KOPT-K1 (cell line): ENCODE results near the gene USF1.
"Not testable (repeated sequence)": the region's sequence is repeated elsewhere in the genome, so short reads cannot be mapped to it uniquely, and the experiment has no call there.

ENCODE experiments used
- H3K27ac ChIP-seq: fragments of 200-600 bp; sonication (generic); 2 replicates; pipeline ENCODE4 v1.5.1; 2016; ENCODE audit warnings: antibody characterized with exemption, mild to moderate bottlenecking, low read depth, low read length; ENCODE audit not compliant: poor library complexity, severe bottlenecking
- H3K36me3 ChIP-seq: fragments of 200-600 bp; sonication (generic); 2 replicates; pipeline ENCODE4 v1.5.1; 2017; ENCODE audit warnings: antibody characterized with exemption, mild to moderate bottlenecking, low read length, moderate library complexity; ENCODE audit not compliant: insufficient read depth
- H3K9me3 ChIP-seq: fragments of 200-600 bp; sonication (generic); 2 replicates; pipeline ENCODE4 v1.5.1; 2017; ENCODE audit warnings: antibody characterized with exemption, low read length, mild to moderate bottlenecking; ENCODE audit not compliant: insufficient read depth, poor library complexity, severe bottlenecking

The USF1 gene

GRCh38 chr1:161001525-161001924 is 44.3 kb downstream of the USF1 start:
- no peak overlapping the region for H3K27ac ChIP-seq
- H3K9me3 ChIP-seq = no peaks in the 10 kb centered on the region
- H3K36me3 ChIP-seq = no peaks in the 10 kb centered on the region

DNA sequence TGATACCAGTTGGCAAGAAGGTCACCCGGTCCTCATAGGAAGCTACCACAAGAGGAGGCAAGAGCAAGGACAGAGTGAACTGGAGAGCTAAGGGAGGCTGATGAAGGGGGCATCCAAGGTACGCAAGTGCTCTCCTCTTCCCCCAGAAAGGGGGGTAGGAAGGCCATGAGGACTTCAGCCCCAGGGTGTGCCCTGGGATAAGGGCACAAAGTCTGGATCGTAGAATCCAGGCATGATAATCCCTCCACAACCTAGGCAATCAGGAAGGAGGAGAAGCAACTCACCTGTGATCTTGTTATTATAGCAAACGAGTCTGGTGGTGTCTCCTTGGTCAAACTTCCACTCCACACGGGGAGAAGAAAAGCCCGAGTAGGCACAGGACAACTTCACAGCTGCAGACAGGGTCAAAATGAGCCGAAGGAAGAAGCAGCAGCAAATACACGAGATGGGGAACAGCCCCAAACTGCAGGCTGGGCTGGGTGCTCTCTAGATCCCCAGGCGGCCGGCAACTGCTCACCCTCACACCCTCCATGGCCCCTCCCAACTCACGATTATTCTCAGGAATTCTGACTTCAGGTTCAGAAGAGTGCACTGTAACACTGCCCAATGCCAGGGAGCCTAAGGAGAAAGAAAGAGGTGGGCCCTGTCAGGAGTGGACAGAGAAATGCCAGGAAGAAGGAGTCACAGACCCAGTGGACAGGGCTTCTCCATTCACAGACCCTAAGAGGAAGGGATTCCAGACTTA is 44.9 kb downstream of the USF1 start:
- no peaks in the 10 kb centered on the region for H3K36me3 ChIP-seq
- H3K27ac ChIP-seq = no peak overlapping the region
- H3K9me3 ChIP-seq = no peaks in the 10 kb centered on the region

GRCh38 chr1:160999376-160999775 is 46.4 kb downstream of the USF1 start:
- no peaks in the 10 kb centered on the region for H3K9me3 ChIP-seq
- H3K36me3 ChIP-seq = no peaks in the 10 kb centered on the region
- no peak overlapping the region for H3K27ac ChIP-seq

GRCh38 chr1:160997323-160998038 is 48.3 kb downstream of the USF1 start:
- H3K27ac ChIP-seq = no peak overlapping the region
- H3K36me3 ChIP-seq = no peaks in the 10 kb centered on the region
- no peaks in the 10 kb centered on the region for H3K9me3 ChIP-seq

DNA sequence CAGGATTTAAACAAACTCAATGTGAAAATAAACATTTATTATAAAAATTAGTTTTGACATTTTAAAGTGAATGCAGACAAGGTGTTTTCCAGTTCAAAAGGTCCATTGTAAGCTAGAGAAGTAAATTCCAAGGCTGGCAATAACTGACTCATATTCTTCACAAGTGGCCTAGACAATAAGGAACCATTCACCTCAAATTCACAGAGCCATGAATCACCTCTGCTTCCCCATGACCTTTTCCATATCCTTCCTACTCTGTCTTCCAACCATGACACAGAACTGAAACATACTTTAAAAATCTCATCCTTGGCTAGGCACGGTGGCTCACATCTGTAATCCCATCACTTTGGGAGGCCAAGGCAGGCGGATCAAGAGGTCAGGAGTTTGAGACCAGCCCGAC is 49.6 kb downstream of the USF1 start:
- no peaks in the 10 kb centered on the region for H3K36me3 ChIP-seq
- H3K27ac ChIP-seq = no peak overlapping the region
- no peaks in the 10 kb centered on the region for H3K9me3 ChIP-seq

GRCh38 chr1:160993544-160994193 is 52.1 kb downstream of the USF1 start:
- no peaks in the 10 kb centered on the region for H3K9me3 ChIP-seq
- no peak overlapping the region for H3K27ac ChIP-seq
- no peaks in the 10 kb centered on the region for H3K36me3 ChIP-seq

DNA sequence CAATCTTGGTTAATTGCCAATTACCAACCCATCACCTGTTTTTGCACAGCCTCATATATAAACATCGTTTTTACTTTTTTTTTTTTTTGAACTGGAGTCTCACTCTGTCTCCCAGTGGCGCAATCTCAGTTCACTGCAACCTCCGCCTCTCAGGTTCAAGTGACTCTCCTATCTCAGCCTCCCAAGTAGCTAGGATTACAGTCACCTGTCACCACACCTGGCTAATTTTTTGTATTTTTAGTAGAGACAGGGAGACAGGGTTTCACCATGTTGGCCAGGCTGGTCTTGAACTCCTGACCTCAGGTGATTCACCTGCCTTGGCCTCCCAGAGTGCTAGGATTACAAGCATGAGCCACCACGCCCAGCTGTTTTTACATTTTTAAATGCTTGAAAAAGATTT is 53.7 kb downstream of the USF1 start:
- H3K9me3 ChIP-seq, H3K27ac ChIP-seq, H3K36me3 ChIP-seq: not testable (repeated sequence)
